ENCODE results near the gene FLVCR2. TPM values are rescaled to one million over a fixed set of nuclear protein-coding genes. Genes with fewer than 3 reads are reported as not detected.

FLVCR2 gene
- total RNA-seq, 1 donor from 2014 or later: 11.7 TPM

DNA sequence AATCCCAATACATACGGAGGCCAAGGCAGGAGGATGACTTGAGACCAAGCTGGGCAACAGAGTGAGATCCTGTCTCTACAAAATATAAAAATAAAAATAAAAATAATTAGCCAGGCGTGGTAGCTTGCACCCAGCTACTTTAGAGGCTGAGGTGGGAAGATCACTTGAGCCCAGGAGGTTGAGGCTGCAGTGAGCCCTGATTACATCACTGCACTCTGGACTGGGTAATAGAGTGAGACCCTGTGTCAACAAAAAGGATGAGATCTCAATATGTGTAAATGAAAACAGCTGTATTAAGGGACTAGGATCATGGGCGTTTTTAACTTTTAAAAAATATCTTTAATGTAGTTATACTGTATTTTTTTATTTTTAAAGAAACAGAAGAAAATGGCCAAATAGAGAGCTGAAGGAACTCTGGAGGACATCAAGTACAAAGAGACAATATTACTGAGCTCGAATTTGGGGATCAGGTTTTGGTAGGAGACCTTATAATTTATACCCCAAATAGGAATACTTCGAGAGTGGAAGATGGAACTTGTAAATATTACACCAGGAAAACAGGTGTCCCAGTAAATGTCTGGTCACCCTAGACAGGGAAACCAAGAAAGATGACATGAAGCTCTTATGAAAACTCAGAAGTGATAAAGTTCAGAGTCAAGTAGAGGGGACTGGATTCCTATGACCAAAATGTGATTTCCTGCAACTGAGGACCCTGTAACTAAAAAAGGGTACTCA lies 43.1 kb upstream of the FLVCR2 start:
- CTCF ChIA-PET: interaction anchor here (1.5 to 1.8 kb wide), 2 partner anchors 13 to 26 kb away, joined by 4 read pairs; partner anchors contain the start of gene BATF
- Mint-ChIP-seq H3K4me3 (no peak overlapping the region), H3K36me3 (ENCODE audit: low read depth) (peaks cover 70% of the 10 kb centered on the region), H3K4me1 (peaks cover 69% of the 10 kb centered on the region), H3K9me3 (no peaks in the 10 kb centered on the region), H3K27ac (no peak overlapping the region), H3K27me3 (no peaks in the 10 kb centered on the region)
- TF ChIP-seq, protein P1, sequence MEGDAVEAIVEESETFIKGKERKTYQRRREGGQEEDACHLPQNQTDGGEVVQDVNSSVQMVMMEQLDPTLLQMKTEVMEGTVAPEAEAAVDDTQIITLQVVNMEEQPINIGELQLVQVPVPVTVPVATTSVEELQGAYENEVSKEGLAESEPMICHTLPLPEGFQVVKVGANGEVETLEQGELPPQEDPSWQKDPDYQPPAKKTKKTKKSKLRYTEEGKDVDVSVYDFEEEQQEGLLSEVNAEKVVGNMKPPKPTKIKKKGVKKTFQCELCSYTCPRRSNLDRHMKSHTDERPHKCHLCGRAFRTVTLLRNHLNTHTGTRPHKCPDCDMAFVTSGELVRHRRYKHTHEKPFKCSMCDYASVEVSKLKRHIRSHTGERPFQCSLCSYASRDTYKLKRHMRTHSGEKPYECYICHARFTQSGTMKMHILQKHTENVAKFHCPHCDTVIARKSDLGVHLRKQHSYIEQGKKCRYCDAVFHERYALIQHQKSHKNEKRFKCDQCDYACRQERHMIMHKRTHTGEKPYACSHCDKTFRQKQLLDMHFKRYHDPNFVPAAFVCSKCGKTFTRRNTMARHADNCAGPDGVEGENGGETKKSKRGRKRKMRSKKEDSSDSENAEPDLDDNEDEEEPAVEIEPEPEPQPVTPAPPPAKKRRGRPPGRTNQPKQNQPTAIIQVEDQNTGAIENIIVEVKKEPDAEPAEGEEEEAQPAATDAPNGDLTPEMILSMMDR (IDR thresholded peaks at IDR 0.05): no peak
- no peak for DNase-seq
- POLR2A ChIA-PET: interaction anchor here (1.5 to 14.0 kb wide), 2 partner anchors 14 to 16 kb away, joined by 4 to 356 read pairs; partner anchors contain the start of gene BATF
- intact Hi-C loops (cut with micrococcal nuclease): no loop called here
- no peak for ATAC-seq (ENCODE audit: low read depth)

DNA sequence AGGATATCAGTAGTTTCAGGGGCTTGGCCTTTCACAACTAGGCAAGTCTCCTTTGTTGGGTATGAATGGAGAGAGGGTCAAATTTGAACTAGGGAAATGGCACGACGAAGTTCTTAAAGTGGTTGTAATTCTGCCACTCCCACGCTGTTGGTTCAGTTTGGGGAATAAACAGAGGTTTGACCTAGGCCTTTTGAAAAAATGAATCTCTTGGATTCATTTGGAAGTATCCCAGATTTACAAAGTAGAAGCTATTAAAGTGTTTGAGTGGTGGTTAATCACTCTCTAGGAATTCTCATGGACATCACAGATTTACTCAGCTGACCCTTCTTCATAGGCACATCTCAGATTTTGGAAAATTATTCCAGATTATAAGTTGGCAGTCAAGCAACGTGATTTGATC lies 41.3 kb upstream of the FLVCR2 start:
- H3K9me3 Mint-ChIP-seq: no peaks in the 10 kb centered on the region
- H3K4me1 Mint-ChIP-seq: peaks cover 74% of the 10 kb centered on the region
- H3K27ac Mint-ChIP-seq: no peak overlapping the region
- POLR2A ChIA-PET: interaction anchor here (1.2 to 14.0 kb wide), 2 partner anchors 18 to 22 kb away, joined by 3 to 356 read pairs; partner anchors contain the start of gene BATF
- H3K4me3 Mint-ChIP-seq: no peak overlapping the region
- H3K27me3 Mint-ChIP-seq: no peaks in the 10 kb centered on the region
- TF ChIP-seq, protein P1 (IDR thresholded peaks at IDR 0.05): no peak
- ATAC-seq (ENCODE audit: low read depth) (no peak), DNase-seq (no peak)
- H3K36me3 Mint-ChIP-seq (ENCODE audit: low read depth): peaks cover 66% of the 10 kb centered on the region
- CTCF ChIA-PET: interaction anchor here (1.1 kb wide), 1 partner anchor 48 kb away, joined by 4 read pairs; no protein-coding TSS in a partner anchor
- intact Hi-C loops (cut with micrococcal nuclease): no loop called here

DNA sequence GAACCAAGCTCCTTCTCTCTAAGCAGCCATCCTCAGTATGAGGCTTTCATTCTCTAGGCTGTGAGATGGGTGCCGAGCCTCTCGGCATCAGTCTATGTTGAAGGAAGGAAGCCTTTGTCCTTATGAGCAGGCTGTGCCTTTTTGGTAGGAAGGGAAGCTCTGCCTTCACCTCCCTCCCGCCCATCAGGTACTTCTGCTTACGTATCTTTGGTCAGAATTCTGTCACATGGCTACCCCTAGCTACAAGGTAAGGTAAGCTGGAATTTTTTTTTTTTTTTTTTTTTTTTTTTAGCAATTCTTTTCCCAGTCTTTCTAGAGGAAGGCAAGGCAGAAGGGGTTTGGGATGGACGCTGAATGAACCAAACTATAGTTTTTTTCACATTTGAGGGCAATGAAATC lies 39.3 kb upstream of the FLVCR2 start:
- ChIA-PET POLR2A (interaction anchor here (0.6 to 14.0 kb wide), 17 partner anchors 10 to 413 kb away, joined by 3 to 356 read pairs (median 5); partner anchors contain the start of genes BATF and NEK9), CTCF (interaction anchor here (0.8 to 2.7 kb wide), 11 partner anchors 10 to 50 kb away, joined by 3 to 8 read pairs (median 4); partner anchors contain the start of gene BATF)
- ATAC-seq (ENCODE audit: low read depth) (no peak), DNase-seq (no peak)
- H3K4me3 Mint-ChIP-seq: peak overlapping the region; percentile 72
- H3K27ac Mint-ChIP-seq: peak overlapping the region; percentile 99
- peaks cover 58% of the 10 kb centered on the region for H3K36me3 Mint-ChIP-seq (ENCODE audit: low read depth)
- TF ChIP-seq, protein P1 (IDR thresholded peaks at IDR 0.05): no peak
- no peaks in the 10 kb centered on the region for H3K27me3 Mint-ChIP-seq
- H3K4me1 Mint-ChIP-seq: peaks cover 73% of the 10 kb centered on the region
- no peaks in the 10 kb centered on the region for H3K9me3 Mint-ChIP-seq
- intact Hi-C loops (cut with micrococcal nuclease): loop anchor here (1.0 kb wide), 3 partner anchors 10 to 22 kb away; partner anchors contain the start of gene BATF

DNA sequence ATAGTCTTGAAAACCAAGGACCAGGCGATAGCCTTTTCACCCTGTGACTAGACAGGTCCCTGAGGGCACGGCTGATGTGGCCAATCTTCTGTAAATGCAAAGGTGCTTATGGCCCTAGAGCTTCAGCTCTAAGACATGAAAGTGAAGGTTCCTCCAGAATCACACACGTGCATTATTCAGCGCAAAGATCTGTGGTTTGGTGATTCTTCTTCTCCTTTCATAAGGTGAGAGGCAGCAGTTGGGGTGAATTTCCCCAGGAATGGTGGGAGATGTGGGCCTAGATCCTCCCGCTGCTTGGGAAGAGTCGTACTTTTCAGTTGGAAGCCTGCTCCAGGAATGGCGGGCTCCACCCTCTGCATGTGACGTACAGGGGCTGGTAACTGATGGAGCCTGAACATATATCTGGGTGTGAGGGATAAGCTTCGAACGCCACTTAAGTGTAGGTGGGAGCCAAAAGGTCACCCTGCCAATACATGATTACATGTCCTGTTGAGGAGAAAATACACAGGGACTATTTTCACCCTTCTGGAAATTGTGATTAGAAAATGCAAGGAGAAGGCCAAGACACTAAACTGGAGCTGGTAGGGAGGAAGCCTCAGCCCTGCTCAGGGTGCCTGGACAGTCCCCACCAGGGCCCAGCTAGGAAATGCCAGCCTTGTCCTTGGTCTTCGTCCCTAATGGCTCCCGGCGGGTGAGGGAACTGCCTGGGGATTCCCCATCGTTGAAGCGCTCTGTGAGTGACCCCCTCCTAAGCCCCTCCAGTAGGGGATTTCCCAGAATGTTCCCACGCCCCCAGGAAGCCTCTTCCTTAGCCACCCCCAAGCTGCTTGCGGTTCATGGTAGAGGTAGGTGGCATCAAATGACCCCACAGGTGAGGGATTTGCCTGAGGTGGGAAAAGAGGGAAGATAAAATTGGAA lies 38.6 kb upstream of the FLVCR2 start:
- Mint-ChIP-seq H3K4me3 (peak overlapping the region; percentile 72), H3K4me1 (peaks cover 75% of the 10 kb centered on the region)
- POLR2A ChIA-PET: interaction anchor here (0.6 to 14.0 kb wide), 20 partner anchors 8 to 413 kb away, joined by 3 to 356 read pairs (median 4); partner anchors contain the start of genes BATF, ERG28, NEK9 and TTLL5

More for the DNA sequence above, 38.6 kb upstream of the FLVCR2 start:
- CTCF ChIA-PET: interaction anchor here (0.7 to 2.7 kb wide), 13 partner anchors 9 to 51 kb away, joined by 3 to 8 read pairs (median 4); partner anchors contain the start of gene BATF
- Mint-ChIP-seq H3K27ac (peak overlapping the region; percentile 99), H3K9me3 (no peaks in the 10 kb centered on the region), H3K36me3 (ENCODE audit: low read depth) (peaks cover 58% of the 10 kb centered on the region), H3K27me3 (no peaks in the 10 kb centered on the region)
- intact Hi-C loops (cut with micrococcal nuclease): loop anchor here (1.0 to 10.0 kb wide), 4 partner anchors 9 to 1495 kb away; partner anchors contain the start of gene BATF
- TF ChIP-seq, protein P1 (IDR thresholded peaks at IDR 0.05): no peak
- peak; percentile 52 for ATAC-seq (ENCODE audit: low read depth)
- no peak for DNase-seq
